Brain microvascular endothelial cell (primary cell): ENCODE data around the gene BCAR1.

ENCODE experiments used
- DNase-seq: peaks from one replicate; pipeline ENCODE4 v3.0.0-alpha.2; 2020
- H3K27ac ChIP-seq: fragments of 250-450 bp; sonication (Bioruptor Pico); 2 replicates; pipeline ENCODE4 v1.5.1; 2020; ENCODE audit warnings: mild to moderate bottlenecking, moderate library complexity
- H3K27me3 ChIP-seq: fragments of 250-450 bp; sonication (Bioruptor Pico); replicated peaks from 2 replicates; pipeline ENCODE4 v1.5.1; 2020; ENCODE audit warnings: mild to moderate bottlenecking
- H3K36me3 ChIP-seq: fragments of 250-450 bp; sonication (Bioruptor Pico); replicated peaks from 2 replicates; pipeline ENCODE4 v1.5.1; 2020; ENCODE audit warnings: mild to moderate bottlenecking
- H3K4me3 ChIP-seq: 2 replicates; pipeline ENCODE4 v1.5.1; 2011; ENCODE audit warnings: low read depth, mild to moderate bottlenecking, control low read depth, low read length, moderate library complexity
- CTCF ChIP-seq: IDR thresholded peaks from 2 replicates; pipeline ENCODE4 v1.5.1; 2011; ENCODE audit warnings: low read depth, mild to moderate bottlenecking, moderate library complexity, low read length, control low read depth, inconsistent platforms; ENCODE audit errors: missing control alignments
- in situ Hi-C: cut with HindIII; loops from 2 replicates; pipeline ENCODE4 v1.10.0; 2017; ENCODE audit warnings: low sequenced_read_pairs, low pct_ligation_motif_present

BCAR1 gene

GRCh38 chr16:75192606-75193264, 58.7 kb downstream of the BCAR1 start:
- no peak overlapping the region for H3K27ac ChIP-seq

GRCh38 chr16:75189638-75190245, 61.7 kb downstream of the BCAR1 start:
- in situ Hi-C loops = loop anchor here (25.0 kb wide), 1 partner anchor 223 kb away; no protein-coding TSS in a partner anchor

More at GRCh38 chr16:75192606-75193264, 58.7 kb downstream of the BCAR1 start:
- no peak for DNase-seq
- Histone ChIP-seq H3K27me3 (no peaks in the 10 kb centered on the region), H3K4me3 (no peak overlapping the region), H3K36me3 (no peaks in the 10 kb centered on the region)
- TF ChIP-seq CTCF = no peak
- in situ Hi-C loops = loop anchor here (25.0 kb wide), 1 partner anchor 220 kb away; no protein-coding TSS in a partner anchor

GRCh38 chr16:75188832-75189477, 62.5 kb downstream of the BCAR1 start:
- in situ Hi-C loops = loop anchor here (25.0 kb wide), 1 partner anchor 223 kb away; no protein-coding TSS in a partner anchor
- DNase-seq = no peak
- Histone ChIP-seq H3K36me3 (no peaks in the 10 kb centered on the region), H3K27ac (no peak overlapping the region), H3K27me3 (no peaks in the 10 kb centered on the region), H3K4me3 (no peak overlapping the region)
- TF ChIP-seq CTCF = no peak

More at GRCh38 chr16:75189638-75190245, 61.7 kb downstream of the BCAR1 start:
- Histone ChIP-seq H3K4me3 (no peak overlapping the region), H3K27ac (no peak overlapping the region), H3K27me3 (no peaks in the 10 kb centered on the region), H3K36me3 (no peaks in the 10 kb centered on the region)
- DNase-seq = no peak
- TF ChIP-seq CTCF = no peak

GRCh38 chr16:75181630-75182029, 69.8 kb downstream of the BCAR1 start:
- Histone ChIP-seq H3K27ac (no peak overlapping the region), H3K36me3 (no peaks in the 10 kb centered on the region), H3K4me3 (no peak overlapping the region), H3K27me3 (no peaks in the 10 kb centered on the region)
- DNase-seq = no peak
- no peak for TF ChIP-seq CTCF
- in situ Hi-C loops = loop anchor here (25.0 kb wide), 1 partner anchor 231 kb away; no protein-coding TSS in a partner anchor

GRCh38 chr16:75179208-75179607, 72.2 kb downstream of the BCAR1 start:
- H3K4me3 ChIP-seq = no peak overlapping the region
- in situ Hi-C loops = loop anchor here (25.0 kb wide), 1 partner anchor 233 kb away; no protein-coding TSS in a partner anchor
- no peak for DNase-seq
- H3K27ac ChIP-seq = no peak overlapping the region
- no peak for TF ChIP-seq CTCF
- H3K27me3 ChIP-seq = no peaks in the 10 kb centered on the region
- H3K36me3 ChIP-seq = no peaks in the 10 kb centered on the region
